Testis (tissue), 2 donors: ENCODE measurements around the gene DIS3L2.

Experiments
- CTCF ChIP-seq, 3 experiments: fragments of 450-650 bp in 2 of 3; fragments of 200-600 bp in 1 of 3; sonication (generic) in 1 of 3; IDR thresholded peaks; one replicate each; pipeline ENCODE4 v1.5.1; 2016 to 2019; ENCODE audit warnings: antibody characterized with exemption in 3 of 3, mild to moderate bottlenecking in 2 of 3, moderate library complexity in 1 of 3
- POLR2A ChIP-seq: fragments of 450-650 bp; IDR thresholded peaks from one replicate; pipeline ENCODE4 v1.6.1; 2017; ENCODE audit warnings: antibody characterized with exemption, mild to moderate bottlenecking, moderate library complexity

GRCh38 chr2:232333361-232334135 lies 372.0 kb downstream of the DIS3L2 start:
- TF ChIP-seq CTCF (IDR thresholded peaks at IDR 0.05): peak in 2 of 3 experiments; percentile 11 to 33
- no peak for TF ChIP-seq POLR2A
